Sigmoid colon (tissue), 4 donors: ENCODE measurements around the gene CAB39L.

ENCODE experiments used
- CTCF ChIP-seq, 4 experiments: fragments of 450-650 bp in 3 of 4; fragments of 200-600 bp in 1 of 4; IDR thresholded peaks; one replicate each; pipeline ENCODE4 v1.5.1; 2016 to 2019; ENCODE audit warnings: antibody characterized with exemption in 4 of 4, mild to moderate bottlenecking in 3 of 4, moderate library complexity in 2 of 4
- POLR2A ChIP-seq, 2 donors: fragments of 450-650 bp; IDR thresholded peaks; one replicate each; pipeline ENCODE4 v1.6.1; 2016; ENCODE audit warnings: antibody characterized with exemption in 2 of 2, mild to moderate bottlenecking in 2 of 2, moderate library complexity in 2 of 2
- POLR2AphosphoS5 ChIP-seq, 4 donors: sonication (generic); formaldehyde crosslinking; IDR thresholded peaks; one replicate each; pipeline ENCODE4 v1.6.1; 2017; ENCODE audit warnings: antibody characterized with exemption in 4 of 4

GRCh38 chr13:49319551-49319950 is 124.3 kb downstream of the CAB39L start:
- TF ChIP-seq CTCF (IDR thresholded peaks at IDR 0.05) = no peak
- TF ChIP-seq POLR2AphosphoS5 (IDR thresholded peaks at IDR 0.05) = no peak
- no peak for TF ChIP-seq POLR2A (IDR thresholded peaks at IDR 0.05)
